GM06990 (cell line): Measurements from ENCODE around the gene ASS1.

Experiments used
- DNase-seq: peaks from one replicate; pipeline ENCODE4 v3.0.0-alpha.2; 2011; ENCODE audit not compliant: insufficient read length; ENCODE audit errors: extremely low read depth
- H3K27me3 ChIP-seq: replicated peaks from 2 replicates; pipeline ENCODE4 v1.6.0; 2011; ENCODE audit warnings: low read length; ENCODE audit not compliant: control insufficient read depth, insufficient read depth
- H3K36me3 ChIP-seq: 2 replicates; pipeline ENCODE4 v1.5.1; 2011; ENCODE audit warnings: low read length; ENCODE audit not compliant: control insufficient read depth, insufficient read depth
- H3K4me3 ChIP-seq: replicated peaks from 2 replicates; pipeline ENCODE4 v1.5.1; 2011; ENCODE audit warnings: low read depth, mild to moderate bottlenecking, control low read depth, low read length
- CTCF ChIP-seq: IDR thresholded peaks from 2 replicates; pipeline ENCODE4 v1.5.1; 2011; ENCODE audit warnings: low read length, control low read depth, mild to moderate bottlenecking, inconsistent platforms; ENCODE audit not compliant: insufficient read depth, poor library complexity, severe bottlenecking

The ASS1 gene

GRCh38 chr9:130493021-130493420 is 48.3 kb downstream of the ASS1 start:
- Histone ChIP-seq H3K27me3 (no peaks in the 10 kb centered on the region), H3K36me3 (no peaks in the 10 kb centered on the region), H3K4me3 (no peak overlapping the region)
- DNase-seq, result no peak
- TF ChIP-seq CTCF, result no peak

- Histone ChIP-seq H3K4me3 (no peak overlapping the region), H3K36me3 (no peaks in the 10 kb centered on the region), H3K27me3 (no peaks in the 10 kb centered on the region)
- TF ChIP-seq CTCF, result no peak
- no peak for DNase-seq
Observed at GRCh38 chr9:130493476-130493875, 48.7 kb downstream of the ASS1 start.

DNA sequence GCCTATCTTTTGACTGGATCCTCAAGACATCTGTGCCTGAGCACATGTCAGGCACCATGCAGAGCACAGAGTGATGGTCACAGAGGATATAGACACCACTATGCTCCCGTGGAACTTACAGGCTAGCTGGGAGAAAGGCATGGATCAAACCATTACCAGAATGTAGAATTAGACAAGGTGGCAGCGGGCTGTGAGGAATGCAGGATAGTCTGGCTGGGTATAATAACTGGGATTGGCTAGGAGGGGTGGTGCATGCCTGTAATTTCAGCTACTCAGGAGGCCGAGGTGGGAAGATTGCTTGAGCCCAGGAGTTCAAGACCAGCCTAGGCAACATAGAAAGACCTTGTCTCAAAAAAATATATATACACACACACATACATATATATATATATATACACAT is 50.3 kb downstream of the ASS1 start:
- no peaks in the 10 kb centered on the region for H3K27me3 ChIP-seq
- no peak for TF ChIP-seq CTCF
- no peak for DNase-seq
- H3K36me3 ChIP-seq, result no peaks in the 10 kb centered on the region
- no peak overlapping the region for H3K4me3 ChIP-seq

DNA sequence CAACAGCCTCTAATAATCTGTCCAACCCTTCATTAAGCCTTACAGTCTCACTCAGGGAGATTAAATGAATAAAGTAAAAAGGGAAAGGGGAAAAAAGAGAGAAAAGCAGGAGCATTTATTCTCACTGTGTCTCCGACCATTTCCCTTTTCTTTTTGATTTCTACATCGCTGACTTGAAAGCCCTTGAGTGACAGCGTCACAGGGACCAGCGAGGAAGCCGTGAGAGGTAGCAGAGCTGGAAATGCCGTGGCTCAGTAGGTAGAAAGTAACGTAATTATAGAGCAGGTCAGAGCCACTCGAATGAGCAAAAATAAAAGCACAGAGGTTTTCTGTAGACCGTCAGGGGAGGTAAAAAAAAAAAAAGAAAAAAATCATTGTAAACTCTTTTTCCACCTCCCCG is 52.4 kb downstream of the ASS1 start:
- H3K27me3 ChIP-seq, result no peaks in the 10 kb centered on the region
- no peaks in the 10 kb centered on the region for H3K36me3 ChIP-seq
- no peak for TF ChIP-seq CTCF

GRCh38 chr9:130498298-130498917 is 53.6 kb downstream of the ASS1 start:
- no peaks in the 10 kb centered on the region for H3K36me3 ChIP-seq
- no peak overlapping the region for H3K4me3 ChIP-seq
- no peak for TF ChIP-seq CTCF
- H3K27me3 ChIP-seq, result no peaks in the 10 kb centered on the region
- DNase-seq, result no peak

More for the DNA sequence above, 52.4 kb downstream of the ASS1 start:
- DNase-seq, result no peak
- H3K4me3 ChIP-seq, result no peak overlapping the region
